ENCODE measurements around the gene NAT14. TPM values are rescaled to one million over a fixed set of nuclear protein-coding genes. Genes with fewer than 3 reads are reported as not detected.
"Not testable (repeated sequence)": the region's sequence is repeated elsewhere in the genome, so short reads cannot be mapped to it uniquely, and the experiment has no call there.

Gene NAT14
- total RNA-seq, 1 experiment from 2014 or later: 28.9 TPM

DNA sequence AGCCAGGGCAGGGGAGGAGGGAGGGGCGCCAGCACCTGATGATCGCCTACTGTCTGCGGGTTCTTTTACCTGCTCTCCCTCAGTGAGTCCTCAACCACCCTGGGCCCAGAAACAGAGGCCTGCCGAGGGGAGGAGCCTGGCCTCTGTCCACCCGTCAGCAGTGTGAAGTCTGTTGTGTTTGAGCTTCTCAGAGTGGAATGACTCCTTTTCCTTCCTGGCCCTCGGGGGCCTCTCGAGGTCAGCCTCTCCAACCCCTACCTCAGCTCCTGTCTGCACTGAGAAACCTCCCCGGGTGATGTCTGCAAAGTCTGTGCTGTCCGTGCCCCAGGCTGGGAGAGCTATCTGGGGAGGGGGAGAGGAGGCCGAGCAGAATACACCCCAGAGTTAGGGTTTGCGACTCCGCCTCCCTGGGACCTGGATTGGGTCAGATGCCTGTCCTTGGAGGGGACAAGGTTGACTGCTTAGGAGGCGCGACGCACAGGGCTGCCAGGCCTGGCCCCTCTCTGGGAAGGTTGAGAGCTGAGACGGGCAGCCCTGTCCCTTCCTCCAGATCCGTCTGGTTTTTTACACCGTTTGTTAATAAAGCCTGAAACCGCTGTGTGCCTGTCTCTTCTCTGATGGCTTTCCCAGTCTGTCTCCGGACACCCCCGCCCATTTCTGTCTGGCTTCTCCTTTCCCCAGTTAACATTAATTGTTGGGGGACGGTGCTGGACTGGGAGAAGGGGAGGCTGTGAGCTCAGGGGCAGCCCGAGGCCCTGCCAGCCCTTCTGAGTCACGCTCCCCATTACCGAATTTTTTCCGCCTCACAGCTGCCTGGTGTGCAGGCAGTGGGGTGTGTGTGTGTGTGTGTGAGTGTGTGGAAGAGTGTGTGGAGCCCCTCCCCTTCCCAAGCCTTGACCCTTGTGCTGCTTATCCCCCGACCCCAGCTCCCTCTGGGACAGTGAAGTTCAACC, 2.3 kb downstream of the NAT14 start:
- DNase-seq (ENCODE audit: low spot score): peak; percentile 52

- DNase-seq (ENCODE audit: low spot score): no peak
Observed at GRCh38 chr19:55487924-55488687, 3.1 kb downstream of the NAT14 start, which contains the start of gene SSC5D. Gene SSC5D, plus strand, starts transcription at chr19:55488436. Its CDS starts 154 bp downstream, at chr19:55488590.

GRCh38 chr19:55488986-55489710, 4.2 kb downstream of the NAT14 start:
- DNase-seq (ENCODE audit: low spot score): no peak

GRCh38 chr19:55489711-55490477, 4.9 kb downstream of the NAT14 start:
- DNase-seq (ENCODE audit: low spot score): no peak

GRCh38 chr19:55490478-55491432, 5.8 kb downstream of the NAT14 start:
- no peak for DNase-seq (ENCODE audit: low spot score)

DNA sequence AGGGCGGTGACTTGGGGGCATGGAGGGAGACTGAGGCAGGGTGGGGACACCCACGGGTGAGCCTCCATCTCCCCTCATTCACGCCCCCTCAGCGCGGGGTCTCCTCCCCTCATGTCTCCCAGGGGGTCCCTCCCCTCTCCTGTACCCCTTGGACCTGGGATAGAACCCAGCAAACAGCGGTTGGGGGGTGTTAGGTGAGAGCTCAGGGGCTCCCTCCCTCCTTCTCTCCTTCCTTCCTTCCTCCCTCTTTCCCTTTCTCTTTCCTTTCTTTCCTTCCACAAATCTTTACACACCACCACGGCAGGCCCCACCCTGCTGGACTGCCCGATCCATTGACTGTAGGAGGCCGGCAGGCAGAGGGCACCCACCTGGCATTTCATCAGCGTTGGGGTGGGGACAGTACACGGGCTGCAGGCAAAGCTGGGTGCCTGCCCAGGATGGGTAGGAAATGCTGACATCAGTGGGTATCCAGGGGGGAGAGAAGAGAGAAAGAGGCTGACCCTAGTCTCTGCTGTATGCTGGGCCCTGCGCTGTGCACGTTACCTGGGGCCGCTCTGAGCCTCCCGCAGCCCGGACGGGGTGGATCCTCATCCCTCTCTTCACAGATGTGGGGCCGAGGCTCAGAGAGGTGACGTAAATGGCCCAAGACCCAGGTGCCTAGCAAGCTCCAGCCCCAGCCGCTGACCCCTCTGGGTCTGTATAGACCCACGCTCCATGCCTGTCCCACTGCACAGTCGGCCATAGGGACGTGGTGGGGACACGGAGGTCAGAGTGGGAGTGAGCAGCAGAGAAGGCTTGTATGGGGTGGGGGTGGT, 6.8 kb downstream of the NAT14 start:
- no peak for DNase-seq (ENCODE audit: low spot score)

GRCh38 chr19:55492362-55492944, 7.5 kb downstream of the NAT14 start:
- DNase-seq (ENCODE audit: low spot score): no peak

GRCh38 chr19:55493052-55493644, 8.2 kb downstream of the NAT14 start:
- no peak for DNase-seq (ENCODE audit: low spot score)

- no peak for DNase-seq (ENCODE audit: low spot score)
Observed at GRCh38 chr19:55493645-55494171, 8.7 kb downstream of the NAT14 start.

- DNase-seq (ENCODE audit: low spot score): no peak
Observed at GRCh38 chr19:55494172-55494761, 9.3 kb downstream of the NAT14 start.

DNA sequence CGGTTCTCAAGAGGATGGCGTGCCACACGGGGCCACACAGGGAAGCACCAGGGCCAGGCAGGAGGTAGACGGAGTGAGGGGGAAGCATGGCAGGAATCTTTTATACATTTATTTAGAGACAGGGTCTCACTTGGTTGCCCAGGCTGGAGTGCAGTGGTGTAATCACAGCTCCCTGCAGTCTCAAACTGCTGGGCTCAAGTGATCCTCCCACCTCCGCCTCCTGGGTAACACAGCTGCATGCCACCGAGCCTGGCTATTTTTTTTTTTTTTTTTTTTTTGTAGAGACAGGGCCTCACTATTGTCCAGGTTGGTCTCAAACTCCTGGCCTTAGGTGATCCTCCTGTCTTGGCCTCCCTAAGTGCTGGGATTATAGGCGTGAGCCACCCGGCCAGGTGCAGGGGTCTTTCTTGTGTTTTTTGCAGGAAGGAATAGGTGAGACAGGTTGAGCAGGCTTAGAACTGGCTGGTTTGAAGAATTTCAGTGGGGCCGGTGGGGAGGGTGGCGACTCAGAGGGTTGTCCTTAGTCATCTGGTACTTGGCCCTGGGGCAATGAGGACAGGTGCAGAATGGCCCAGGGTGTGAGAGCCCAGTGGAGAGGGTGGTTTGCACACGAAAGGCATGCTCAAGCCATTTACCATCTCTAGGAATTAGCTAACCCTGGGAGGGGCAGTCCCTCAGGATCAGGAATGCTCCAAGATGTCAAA, 10.8 kb downstream of the NAT14 start:
- no peak for DNase-seq (ENCODE audit: low spot score)

DNA sequence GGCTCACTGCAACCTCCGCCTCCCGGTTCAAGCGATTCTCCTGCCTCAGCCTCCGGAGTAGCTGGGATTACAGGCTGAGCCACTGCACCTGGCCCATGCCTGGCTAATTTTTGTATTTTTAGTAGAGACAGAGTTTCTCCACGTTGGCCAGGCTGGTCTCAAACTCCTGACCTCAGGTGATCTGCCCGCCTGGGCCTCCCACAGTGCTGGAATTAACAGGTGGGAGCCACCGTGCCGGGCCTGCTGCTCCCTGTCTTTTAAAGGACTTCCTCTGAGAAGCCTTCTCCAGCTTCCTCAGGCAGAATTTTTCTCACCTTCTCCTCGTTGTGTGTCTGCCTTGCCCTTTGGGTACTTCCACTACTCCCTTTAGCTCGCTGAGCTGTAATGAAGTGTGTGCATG, 11.8 kb downstream of the NAT14 start:
- not testable (repeated sequence) for DNase-seq (ENCODE audit: low spot score)

DNA sequence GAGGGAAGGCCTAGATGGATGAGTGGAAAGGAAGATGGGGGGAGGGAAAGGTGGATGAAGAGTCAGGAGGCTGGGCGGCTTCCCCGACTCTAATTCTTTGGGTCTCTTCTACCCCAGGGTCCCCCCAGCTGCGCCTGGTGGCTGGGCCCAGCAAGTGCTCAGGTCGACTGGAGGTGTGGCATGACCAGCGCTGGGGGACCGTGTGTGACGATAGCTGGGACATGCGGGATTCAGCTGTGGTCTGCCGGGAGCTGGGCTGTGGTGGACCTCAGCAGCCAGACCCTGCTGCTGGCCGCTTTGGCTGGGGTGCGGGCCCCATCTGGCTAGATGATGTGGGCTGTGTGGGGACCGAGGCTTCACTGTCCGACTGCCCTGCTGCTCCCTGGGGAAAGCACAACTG, 12.8 kb downstream of the NAT14 start:
- DNase-seq (ENCODE audit: low spot score): no peak

- no peak for DNase-seq (ENCODE audit: low spot score)
Observed at GRCh38 chr19:55498246-55498840, 13.4 kb downstream of the NAT14 start.

- no peak for DNase-seq (ENCODE audit: low spot score)
Observed at GRCh38 chr19:55500368-55500952, 15.5 kb downstream of the NAT14 start.

All from HT-29 (cell line).